K562 (cell line): ENCODE data around the gene TAS1R3. TPM values are rescaled to one million over a fixed set of nuclear protein-coding genes. Genes with fewer than 3 reads are reported as not detected.

Experiments used
- ATAC-seq: fragments of 200-7000 bp; cut with Tn5 transposase; 3 replicates; pipeline ENCODE4 v1.9.1; 2020; ENCODE audit warnings: moderate library complexity
- BruUV-seq: library from RNA; stranded (reverse); fragments of 400-500 nt; replicated peaks from 2 replicates; lab custom pipeline; 2021; lab: Mats Ljungman, UMichigan
- CTCF ChIA-PET: fragments of 300-600 bp; formaldehyde crosslinking; extraction: SDS; loops from one replicate; lab custom pipeline; 2021; ENCODE audit warnings: low intra/inter-chr PET ratio; lab: Yijun Ruan, JAX
- POLR2A ChIA-PET: fragments of 300-600, 350-650 bp; sonication (Branson Sonifier 250); formaldehyde crosslinking; extraction: SDS; loops from one replicate; lab custom pipeline; 2021; ENCODE audit warnings: antibody characterized with exemption, inconsistent platforms; lab: Yijun Ruan, JAX
- DNase-seq, 4 experiments: peaks; one replicate each; pipeline versions ENCODE4 v3.0.0 to v3.0.0-alpha.2; 2011 to 2018; ENCODE audit warnings: low spot score in 3 of 4, mixed read lengths in 3 of 4; ENCODE audit errors: extremely low read depth in 1 of 4
- FAIRE-seq: peaks from 2 replicates; lab custom pipeline; 2011; peaks lifted over from hg19 to GRCh38; lab: Jason Lieb, UNC
- H2AFZ ChIP-seq: 2 replicates; pipeline ENCODE4 v1.6.0; 2011; ENCODE audit warnings: low read depth, low read length, control low read depth, inconsistent platforms
- H3K27ac ChIP-seq: fragments of 200-600 bp; 3 replicates; pipeline ENCODE4 v1.8.0; 2011; ENCODE audit warnings: low read depth, mild to moderate bottlenecking, control low read depth, inconsistent platforms, low read length, moderate library complexity, mixed read lengths; ENCODE audit errors: extremely low read depth
- H3K27me3 ChIP-seq, 2 experiments: fragments of 300-600 bp in 1 of 2; 2 replicates in 1 of 2; 3 replicates in 1 of 2; pipeline versions ENCODE4 v1.6.0 to v1.8.0; 2011; ENCODE audit warnings: inconsistent platforms in 2 of 2, low read length in 2 of 2, mild to moderate bottlenecking in 1 of 2, mixed read lengths in 1 of 2, moderate library complexity in 1 of 2; ENCODE audit not compliant: control insufficient read depth in 2 of 2, insufficient read depth in 2 of 2
- H3K36me3 ChIP-seq: fragments of 300-600 bp; 3 replicates; pipeline ENCODE4 v1.8.0; 2011; ENCODE audit warnings: mild to moderate bottlenecking, low read length, inconsistent platforms; ENCODE audit not compliant: control insufficient read depth, insufficient read depth
- H3K4me1 ChIP-seq, 2 experiments: fragments of 200-600 bp in 1 of 2; replicated peaks in 1 of 2; 2 replicates in 1 of 2; 3 replicates in 1 of 2; pipeline versions ENCODE4 v1.5.1 to v1.8.0; 2011; ENCODE audit warnings: inconsistent platforms in 2 of 2, low read length in 2 of 2, mild to moderate bottlenecking in 1 of 2, mixed read lengths in 1 of 2, moderate library complexity in 1 of 2; ENCODE audit not compliant: control insufficient read depth in 2 of 2, insufficient read depth in 2 of 2
- H3K4me2 ChIP-seq: 2 replicates; pipeline ENCODE4 v1.6.1; 2011; ENCODE audit warnings: low read length, control low read depth, inconsistent platforms, mixed read lengths; ENCODE audit not compliant: insufficient read depth
- H3K4me3 ChIP-seq: fragments of 200-600 bp; sonication (generic), shearing (Covaris generic); 2 replicates; pipeline ENCODE4 v1.5.1; 2016; ENCODE audit warnings: control low read depth, inconsistent platforms
- H3K79me2 ChIP-seq: fragments of 200-600 bp; 3 replicates; pipeline ENCODE4 v1.8.0; 2011; ENCODE audit warnings: low read length, inconsistent platforms; ENCODE audit not compliant: control insufficient read depth, insufficient read depth
- H3K9ac ChIP-seq, 2 experiments: 2 replicates each; pipeline versions ENCODE4 v1.6.0 to v1.6.1; 2011; ENCODE audit warnings: low read depth in 2 of 2, low read length in 2 of 2, control low read depth in 1 of 2, inconsistent platforms in 1 of 2, mild to moderate bottlenecking in 1 of 2, mixed read lengths in 1 of 2; ENCODE audit not compliant: insufficient read depth in 1 of 2
- H3K9me1 ChIP-seq: one replicate; pipeline ENCODE4 v1.6.0; 2011; ENCODE audit warnings: inconsistent platforms, mild to moderate bottlenecking, low read length, moderate library complexity; ENCODE audit not compliant: control insufficient read depth, insufficient read depth
- H3K9me3 ChIP-seq: replicated peaks from 2 replicates; pipeline ENCODE4 v1.5.1; 2011; ENCODE audit warnings: low read depth, low read length, inconsistent platforms; ENCODE audit not compliant: control insufficient read depth, insufficient read depth
- H4K20me1 ChIP-seq: replicated peaks from 2 replicates; pipeline ENCODE4 v1.6.1; 2011; ENCODE audit warnings: low read length, inconsistent platforms, mixed read lengths; ENCODE audit not compliant: control insufficient read depth, insufficient read depth
- KDM2B ChIP-seq: fragments of 250-450 bp; sonication (Bioruptor Pico); IDR thresholded peaks from 2 replicates; pipeline ENCODE4 v1.8.0; 2021; ENCODE audit warnings: mild to moderate bottlenecking, moderate library complexity
- RBFOX2 ChIP-seq: fragments of 200-400 bp; formaldehyde crosslinking; IDR thresholded peaks from 2 replicates; pipeline ENCODE4 v1.6.1; 2017; ENCODE audit warnings: low read depth, mild to moderate bottlenecking, low read length, moderate library complexity
- ZBTB34 ChIP-seq: fragments of 250-450 bp; sonication (Bioruptor Pico); IDR thresholded peaks from 2 replicates; pipeline ENCODE4 v1.8.0; 2021; ENCODE audit warnings: mild to moderate bottlenecking, moderate library complexity
- WGBS: fragments of 100-300 bp; shearing (Covaris generic); methylation state at CpG from one replicate; pipeline ENCODE4 v1.1.6; 2016; ENCODE audit warnings: low coverage, mixed read lengths; ENCODE audit not compliant: insufficient coverage; ENCODE audit errors: missing lambda C conversion rate; 5-methylcytosine and 5-hydroxymethylcytosine counted together
- in situ Hi-C: fragments of 300-500 bp; cut with MboI; formaldehyde crosslinking; loops from 4 replicates; pipeline ENCODE4 v1.15.0; 2018; ENCODE audit warnings: inconsistent platforms, mixed read lengths
- intact Hi-C: fragments of 100-400 bp; cut with micrococcal nuclease; formaldehyde crosslinking; loops from 2 replicates; pipeline ENCODE4 v1.14.2; 2022
- polyA plus RNA-seq, 8 experiments: library from polyadenylated mRNA; depleted of rRNA in 4 of 8; stranded (reverse) in 5 of 8; unstranded in 3 of 8; fragments of >200 nt; fragmentation: Nextera tagmentation in 2 of 8; fragmentation: Illumina TruSeq in 1 of 8; extraction: Ambion mirVana in 2 of 8; extraction: Trizol in 1 of 8; gene quantifications; 2 replicates each; pipeline versions ENCODE4 v1.2.1 to v1.2.3, GENCODE V29; 2011 to 2014; ENCODE audit warnings: inconsistent platforms in 1 of 8, missing spikeins in 1 of 8
- total RNA-seq, 7 experiments: library from RNA; depleted of rRNA in 6 of 7; stranded (reverse); fragments of >200 nt in 6 of 7; fragmentation: Illumina TruSeq in 2 of 7; extraction: Trizol in 2 of 7; gene quantifications; 2 replicates each; pipeline versions ENCODE4 v1.2.1 to v1.2.3, GENCODE V29; 2011 to 2021; ENCODE audit warnings: low replicate concordance in 1 of 7

Gene TAS1R3
- total and polyA plus RNA-seq, 9 of the 15 experiments (the other 6 are each of a cell fraction or from before 2014, with no cell fraction given), result 0.07 to 0.13 TPM; not detected in 7

GRCh38 chr1:1373051-1373814, 42.2 kb downstream of the TAS1R3 start:
- 93% methylated on average over 26 of the region's 26 CpGs for WGBS
- Histone ChIP-seq H4K20me1 (peaks cover 7% of the 10 kb centered on the region; the same call in 1 of the 2 replicates), H3K9ac (peak overlapping the region in 1 of 2 experiments; percentile 99; a peak in 3 of 4 replicates), H3K9me3 (no peaks in the 10 kb centered on the region), H3K4me3 (peak overlapping the region; percentile 100), H2AFZ (no peak overlapping the region), H3K27me3 (no peaks in the 10 kb centered on the region), H3K36me3 (peaks cover 26% of the 10 kb centered on the region), H3K4me1 (peaks cover 16 to 59% of the 10 kb centered on the region in 2 experiments), H3K9me1 (peaks cover 6% of the 10 kb centered on the region), H3K4me2 (no peak overlapping the region), H3K27ac (no peak overlapping the region), H3K79me2 (peaks cover 31% of the 10 kb centered on the region)
- intact Hi-C loops, result loop anchor here (2.0 to 10.0 kb wide), 2 partner anchors 22 to 132 kb away; no protein-coding TSS in a partner anchor
- TF ChIP-seq RBFOX2 (peak; percentile 50), KDM2B (CRISPR knock-in tag) (no peak), ZBTB34 (CRISPR knock-in tag) (no peak)
- FAIRE-seq, result no peak
- BruUV-seq, result no TSS peak
- DNase-seq, result no peak
- ChIA-PET POLR2A (interaction anchor here (0.6 to 1.8 kb wide), 6 partner anchors 15 to 866 kb away, joined by 3 to 6 read pairs (median 4); partner anchors contain the start of gene MRPL20), CTCF (no interaction called here)
- in situ Hi-C loops, result no loop called here
- no peak for ATAC-seq
